Colonic mucosa (tissue), 4 donors: ENCODE measurements around the gene URB1. TPM values are rescaled to one million over a fixed set of nuclear protein-coding genes. Genes with fewer than 3 reads are reported as not detected.

Experiments
- DNase-seq: peaks from one replicate; pipeline ENCODE4 v3.0.0-alpha.2; 2020
- H3K27ac ChIP-seq: fragments of 200-600 bp; one replicate; pipeline ENCODE4 v1.8.0; 2021
- H3K27me3 ChIP-seq: fragments of 200-600 bp; one replicate; pipeline ENCODE4 v1.8.0; 2021
- H3K36me3 ChIP-seq: fragments of 200-600 bp; one replicate; pipeline ENCODE4 v1.8.0; 2021
- H3K4me1 ChIP-seq: fragments of 200-600 bp; one replicate; pipeline ENCODE4 v1.8.0; 2021; ENCODE audit warnings: mild to moderate bottlenecking
- H3K4me3 ChIP-seq: fragments of 200-600 bp; one replicate; pipeline ENCODE4 v1.8.0; 2021
- H3K9ac ChIP-seq, 2 donors: one replicate each; pipeline ENCODE4 v1.7.0; 2013; ENCODE audit warnings: control low read depth in 2 of 2, low read depth in 2 of 2, low read length in 2 of 2
- H3K9me3 ChIP-seq: fragments of 200-600 bp; one replicate; pipeline ENCODE4 v1.8.0; 2021
- CTCF ChIP-seq: fragments of 200-600 bp; IDR thresholded peaks from one replicate; pipeline ENCODE4 v1.8.0; 2022; ENCODE audit warnings: antibody characterized with exemption, mild to moderate bottlenecking
- intact Hi-C: fragments of 100-400 bp; cut with DNase I; formaldehyde crosslinking; loops from one replicate; pipeline ENCODE4 v1.14.1; 2022
- total RNA-seq, 2 donors: library from RNA; stranded (reverse); fragmentation: NEBNext Ultra II Directional in 1 of 2; extraction: Animal tissue kit (Norgen Biotek cat#: 25700) in 1 of 2; gene quantifications; one replicate each; pipeline ENCODE4 v1.2.1, GENCODE V29; 2021
- donor health status: healthy.
- donor health status: DM: no; HTN: no; CAD: no.
- donor health status: DM: no; HTN: no; CAD: no.

URB1 gene
- total RNA-seq, 2 donors from 2014 or later = 6.1 to 16.4 TPM

- TF ChIP-seq CTCF = no peak
- Histone ChIP-seq H3K4me1 (no peaks in the 10 kb centered on the region), H3K9me3 (no peaks in the 10 kb centered on the region)
Observed at GRCh38 chr21:32301596-32301995, 91.2 kb downstream of the URB1 start.

GRCh38 chr21:32300117-32300681, 92.6 kb downstream of the URB1 start:
- no peaks in the 10 kb centered on the region for H3K4me1 ChIP-seq
- H3K9ac ChIP-seq = no peak overlapping the region
- H3K27me3 ChIP-seq = no peaks in the 10 kb centered on the region
- no peaks in the 10 kb centered on the region for H3K9me3 ChIP-seq
- TF ChIP-seq CTCF = no peak
- H3K4me3 ChIP-seq = no peak overlapping the region
- no peak overlapping the region for H3K27ac ChIP-seq
- no peak for DNase-seq
- H3K36me3 ChIP-seq = no peaks in the 10 kb centered on the region
- intact Hi-C loops = no loop called here

More at GRCh38 chr21:32301596-32301995, 91.2 kb downstream of the URB1 start:
- H3K27me3 ChIP-seq = no peaks in the 10 kb centered on the region
- DNase-seq = no peak
- H3K4me3 ChIP-seq = no peak overlapping the region
- no peak overlapping the region for H3K9ac ChIP-seq
- intact Hi-C loops = no loop called here
- no peak overlapping the region for H3K27ac ChIP-seq
- no peaks in the 10 kb centered on the region for H3K36me3 ChIP-seq

GRCh38 chr21:32299695-32300094, 93.1 kb downstream of the URB1 start:
- no peaks in the 10 kb centered on the region for H3K36me3 ChIP-seq
- H3K27ac ChIP-seq = no peak overlapping the region
- no peaks in the 10 kb centered on the region for H3K9me3 ChIP-seq
- intact Hi-C loops = no loop called here
- TF ChIP-seq CTCF = no peak
- H3K4me1 ChIP-seq = no peaks in the 10 kb centered on the region
- no peaks in the 10 kb centered on the region for H3K27me3 ChIP-seq
- no peak overlapping the region for H3K9ac ChIP-seq
- no peak for DNase-seq
- no peak overlapping the region for H3K4me3 ChIP-seq

GRCh38 chr21:32298658-32299081, 94.1 kb downstream of the URB1 start, which contains the start of gene MRAP:
MRAP (plus strand) TSS chr21:32298855; CDS start chr21:32298972, 117 bp downstream.
- no peak within 1 kb of the TSS for H3K4me3 ChIP-seq
- H3K9me3 ChIP-seq = no peaks in the 10 kb centered on the region
- no peaks in the 10 kb centered on the region for H3K36me3 ChIP-seq
- TF ChIP-seq CTCF = no peak
- H3K27me3 ChIP-seq = no peaks in the 10 kb centered on the region
- DNase-seq = no peak
- no peak within 1 kb of the TSS for H3K9ac ChIP-seq
- intact Hi-C loops = no loop called here
- no peak within 1 kb of the TSS for H3K27ac ChIP-seq
- no peaks in the 10 kb centered on the region for H3K4me1 ChIP-seq

GRCh38 chr21:32298148-32298559, 94.7 kb downstream of the URB1 start:
- Histone ChIP-seq H3K36me3 (no peaks in the 10 kb centered on the region), H3K27ac (no peak overlapping the region), H3K27me3 (no peaks in the 10 kb centered on the region), H3K9me3 (no peaks in the 10 kb centered on the region), H3K4me3 (no peak overlapping the region), H3K9ac (no peak overlapping the region), H3K4me1 (no peaks in the 10 kb centered on the region)
- no peak for TF ChIP-seq CTCF
- no peak for DNase-seq
- intact Hi-C loops = no loop called here
